Measurements from ENCODE around the gene CDK19.
"Not testable (repeated sequence)": the region's sequence is repeated elsewhere in the genome, so short reads cannot be mapped to it uniquely, and the experiment has no call there.

CDK19 gene

DNA sequence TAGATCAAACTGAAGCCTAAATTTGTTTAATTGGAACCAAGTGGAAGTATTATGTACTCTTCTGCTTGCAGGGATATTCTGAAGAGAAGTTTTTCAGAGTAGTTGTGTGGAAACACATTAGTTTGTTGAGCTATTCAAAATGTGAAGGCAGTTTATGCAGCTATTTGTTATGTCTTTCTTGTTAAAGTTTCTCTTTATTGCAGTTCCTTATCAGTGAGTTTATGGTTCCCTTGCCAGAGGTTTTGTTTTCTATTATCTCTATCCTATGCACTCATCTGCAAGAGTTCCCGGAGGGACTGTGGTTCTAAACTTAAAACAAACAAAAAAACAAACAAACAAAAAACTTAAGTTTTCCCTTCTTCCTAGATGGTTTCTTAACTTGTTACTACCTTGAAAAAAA is 195.2 kb downstream of the CDK19 start:
- DNase-seq (ENCODE audit: low spot score): no peak

DNA sequence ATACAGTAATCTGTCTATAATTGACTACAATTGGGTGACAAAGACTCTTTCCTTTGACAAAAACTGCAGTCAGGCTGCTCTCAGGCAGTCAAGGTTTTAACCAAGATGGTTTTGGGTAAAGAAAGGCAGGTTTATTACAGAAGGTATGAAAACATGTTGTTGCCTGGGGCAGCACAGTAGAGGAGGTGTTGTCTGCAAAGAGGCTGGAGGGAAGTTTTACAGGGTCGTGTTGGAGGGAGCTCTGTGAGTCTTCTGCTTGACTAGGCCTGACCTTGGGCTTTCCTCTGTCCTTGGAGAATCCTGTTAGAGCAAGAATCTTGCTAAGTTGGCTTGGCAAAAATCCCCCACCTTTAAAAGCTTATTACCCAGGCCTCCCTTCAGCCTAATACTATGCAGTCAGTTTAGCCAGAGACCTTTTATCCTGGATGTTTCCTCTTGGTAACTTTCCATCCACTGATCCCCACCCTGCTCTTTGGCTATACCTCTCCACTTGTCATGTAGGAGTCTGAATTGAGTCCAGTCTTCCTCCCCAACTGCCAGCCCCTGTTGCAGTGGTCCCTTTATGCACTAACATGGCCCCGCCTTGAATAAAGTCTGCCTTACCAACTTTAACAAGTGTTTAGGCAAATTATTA is 195.9 kb downstream of the CDK19 start:
- DNase-seq (ENCODE audit: low spot score): no peak

DNA sequence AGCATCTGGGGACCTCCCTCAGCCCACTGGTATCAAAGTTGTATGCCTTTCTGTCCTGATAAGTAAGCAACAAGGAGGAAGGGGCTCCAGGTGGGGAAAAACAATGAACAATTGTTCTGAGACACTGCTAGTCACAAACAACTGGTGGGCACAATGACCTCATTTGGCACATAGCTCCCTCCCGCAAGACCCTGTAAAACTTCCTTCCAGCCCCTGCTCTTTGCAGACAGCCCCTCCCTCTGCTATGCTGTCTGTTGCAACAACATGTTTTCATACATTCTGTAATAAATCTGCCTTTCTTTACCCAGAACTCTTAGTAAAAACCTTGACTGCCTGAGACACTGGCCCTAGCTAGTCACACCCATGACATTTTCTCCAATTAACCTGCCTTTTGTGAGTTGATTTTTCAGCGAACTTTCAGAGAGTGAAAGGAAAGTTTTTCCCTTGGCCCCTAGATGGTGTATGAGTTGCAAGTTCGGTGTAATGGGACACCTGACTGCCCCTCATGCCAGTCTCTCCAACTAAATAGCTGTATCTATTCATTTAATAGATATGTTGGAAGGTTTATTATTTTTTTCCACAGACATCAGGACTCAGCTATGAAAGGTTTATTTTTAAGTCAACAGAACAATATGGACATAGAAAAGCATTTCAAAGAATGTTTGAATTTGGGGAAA is 196.5 kb downstream of the CDK19 start:
- DNase-seq (ENCODE audit: low spot score): peak; percentile 17

DNA sequence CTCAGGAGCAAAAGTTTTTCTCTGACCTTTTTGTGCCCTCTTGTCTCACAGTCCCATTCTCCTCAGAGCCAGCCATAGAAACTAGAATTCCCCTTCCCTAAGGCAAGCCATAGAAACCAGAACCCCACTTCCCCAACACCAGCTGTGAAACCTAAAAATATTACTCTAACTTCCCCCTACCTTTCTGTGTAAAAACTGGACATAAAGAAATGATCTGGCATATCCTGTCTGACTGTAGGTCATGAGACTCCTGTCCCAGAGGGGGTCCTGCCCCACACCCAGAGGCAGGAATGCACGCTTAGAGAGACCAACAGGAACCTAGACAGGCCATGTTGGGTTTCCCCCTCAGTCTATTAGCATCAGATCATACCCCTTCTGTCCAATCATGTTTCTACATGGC is 198.2 kb downstream of the CDK19 start:
- no peak for DNase-seq (ENCODE audit: low spot score)

DNA sequence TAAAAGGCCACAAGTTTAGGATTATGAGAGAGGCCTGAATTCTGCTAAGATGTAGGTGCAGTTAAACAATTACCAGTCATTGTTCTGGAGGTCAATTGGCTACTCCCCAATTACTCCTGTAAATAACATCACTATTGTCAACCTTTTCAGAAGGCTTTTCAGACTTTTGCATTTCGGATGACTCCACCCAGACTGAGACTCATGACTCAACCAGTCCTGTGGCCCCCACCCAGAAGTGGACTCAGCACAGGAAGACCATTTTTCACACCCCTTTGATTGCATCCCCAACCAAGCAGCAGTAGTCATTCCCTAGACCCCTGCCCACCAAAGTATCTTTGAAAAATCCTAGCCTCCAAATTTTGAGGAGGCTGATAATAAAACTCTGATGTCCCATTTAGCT is 199.5 kb downstream of the CDK19 start:
- no peak for DNase-seq (ENCODE audit: low spot score)

- DNase-seq (ENCODE audit: low spot score): no peak
Measured at GRCh38 chr6:110614586-110614985, 200.7 kb downstream of the CDK19 start.

DNA sequence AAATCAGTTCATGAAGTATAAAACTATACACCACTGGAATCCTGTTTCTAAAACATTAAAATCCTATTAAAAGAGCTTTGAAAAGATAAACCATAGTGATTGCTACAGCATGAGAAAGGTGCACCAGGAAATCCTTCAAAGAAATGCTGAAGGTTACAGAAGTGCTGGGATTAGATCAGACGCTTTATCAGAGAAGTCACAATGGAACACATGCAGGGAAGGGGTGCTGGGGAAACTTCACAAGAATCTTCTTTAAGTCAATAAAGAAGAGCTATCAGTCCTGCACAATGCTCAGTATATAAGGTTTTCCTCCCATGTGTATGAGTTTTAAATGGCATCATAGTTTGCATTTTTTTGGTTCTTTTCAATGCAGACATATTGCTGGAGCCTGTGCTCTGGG is 201.2 kb downstream of the CDK19 start:
- no peak for DNase-seq (ENCODE audit: low spot score)

GRCh38 chr6:110613356-110613755 is 201.9 kb downstream of the CDK19 start:
- no peak for DNase-seq (ENCODE audit: low spot score)

DNA sequence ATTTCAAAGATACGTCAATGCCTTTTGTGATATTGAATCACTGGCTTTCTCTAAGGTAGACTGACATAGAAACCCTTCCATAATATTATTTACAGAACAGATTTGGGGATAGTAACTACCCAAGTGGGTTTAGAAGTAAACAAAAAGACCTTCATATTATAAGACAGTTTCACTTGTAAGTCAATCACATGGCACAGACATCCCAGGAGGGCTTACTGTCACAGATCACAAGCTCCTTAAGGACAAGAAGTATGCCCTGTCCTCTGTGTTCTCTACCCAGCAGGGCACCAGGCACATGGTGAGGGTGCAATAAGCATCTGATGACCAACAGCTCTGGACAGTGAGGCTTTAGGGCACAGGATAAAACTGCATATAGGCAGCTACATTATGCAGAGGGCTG is 203.0 kb downstream of the CDK19 start:
- no peak for DNase-seq (ENCODE audit: low spot score)

DNA sequence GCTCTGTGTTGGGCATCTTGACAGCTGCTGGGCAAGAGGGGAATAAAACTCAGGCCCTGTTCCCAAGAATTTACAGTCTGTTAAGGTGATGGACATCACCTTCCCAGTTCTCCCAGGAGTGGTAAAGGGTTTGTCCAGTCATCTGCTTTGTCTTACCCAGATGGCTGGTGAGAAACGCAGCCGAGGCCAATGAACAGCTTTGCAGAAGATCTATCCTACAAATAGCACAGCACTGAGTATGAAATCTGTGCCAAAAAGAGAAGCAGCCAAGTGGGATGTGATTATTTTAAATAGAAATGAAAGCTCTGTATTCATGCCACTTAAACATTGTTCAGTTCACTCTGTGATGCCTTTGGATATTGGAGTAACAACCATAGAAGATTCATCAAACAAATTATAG is 206.2 kb downstream of the CDK19 start:
- no peak for DNase-seq (ENCODE audit: low spot score)

- DNase-seq (ENCODE audit: low spot score): no peak
Measured at GRCh38 chr6:110608151-110608550, 207.1 kb downstream of the CDK19 start.

- DNase-seq (ENCODE audit: low spot score): no peak
Measured at GRCh38 chr6:110606151-110606550, 209.1 kb downstream of the CDK19 start.

DNA sequence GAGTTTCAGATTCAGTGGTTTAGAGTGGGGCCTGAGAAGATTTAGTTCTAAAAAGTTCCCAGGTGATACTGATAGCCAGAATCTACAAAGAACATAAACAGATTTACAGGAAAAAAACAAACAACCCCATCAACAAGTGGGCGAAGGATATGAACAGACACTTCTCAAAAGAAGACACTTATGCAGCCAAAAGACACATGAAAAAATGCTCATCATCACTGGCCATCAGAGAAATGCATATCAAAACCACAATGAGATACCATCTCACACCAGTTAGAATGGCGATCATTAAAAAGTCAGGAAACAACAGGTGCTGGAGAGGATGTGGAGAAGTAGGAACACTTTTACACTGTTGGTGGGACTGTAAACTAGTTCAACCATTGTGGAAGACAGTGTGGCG is 214.6 kb downstream of the CDK19 start:
- DNase-seq (ENCODE audit: low spot score): not testable (repeated sequence)

- no peak for DNase-seq (ENCODE audit: low spot score)
Measured at GRCh38 chr6:110597761-110598160, 217.5 kb downstream of the CDK19 start.

GRCh38 chr6:110596354-110596753 is 218.9 kb downstream of the CDK19 start:
- DNase-seq (ENCODE audit: low spot score): no peak

GRCh38 chr6:110595112-110595511 is 220.2 kb downstream of the CDK19 start:
- DNase-seq (ENCODE audit: low spot score): no peak

- no peak for DNase-seq (ENCODE audit: low spot score)
Measured at GRCh38 chr6:110593637-110594036, 221.6 kb downstream of the CDK19 start.

- no peak for DNase-seq (ENCODE audit: low spot score)
Measured at GRCh38 chr6:110592765-110593164, 222.5 kb downstream of the CDK19 start.

- no peak for DNase-seq (ENCODE audit: low spot score)
Measured at GRCh38 chr6:110590821-110591351, 224.4 kb downstream of the CDK19 start.

- DNase-seq (ENCODE audit: low spot score): no peak
Measured at GRCh38 chr6:110589865-110590513, 225.3 kb downstream of the CDK19 start.

GRCh38 chr6:110587328-110587727 is 227.9 kb downstream of the CDK19 start:
- DNase-seq (ENCODE audit: low spot score): no peak

DNA sequence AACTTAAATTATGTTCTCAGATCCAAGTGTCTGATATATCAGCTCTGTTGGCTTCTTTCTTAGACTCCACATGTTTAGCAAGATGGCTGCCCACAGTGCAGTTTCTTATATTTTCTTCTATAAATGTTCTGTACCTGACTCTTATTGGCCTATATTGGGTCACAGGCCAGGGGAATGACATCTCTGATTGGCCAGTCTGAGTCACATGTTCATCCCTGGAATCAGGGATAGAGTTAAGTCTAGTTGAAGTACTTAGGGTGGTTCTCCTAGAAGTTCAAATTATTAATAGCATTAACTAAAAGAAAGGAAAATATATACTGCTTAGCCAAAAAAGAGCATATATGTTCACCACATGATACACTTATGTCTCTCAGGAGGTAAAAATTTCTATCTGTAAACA is 233.6 kb downstream of the CDK19 start:
- DNase-seq (ENCODE audit: low spot score): peak; percentile 8

GRCh38 chr6:110577596-110578167 is 237.6 kb downstream of the CDK19 start:
- DNase-seq (ENCODE audit: low spot score): not testable (repeated sequence)

Measured in RKO (cell line).